NT2/D1 (cell line): ENCODE measurements around the gene ARPC5.

Experiments
- YY1 ChIP-seq: IDR thresholded peaks from 2 replicates; pipeline ENCODE4 v1.6.1; 2011; ENCODE audit not compliant: insufficient read length, insufficient read depth
- ZNF274 ChIP-seq: IDR thresholded peaks from 2 replicates; pipeline ENCODE4 v1.6.1; 2011; ENCODE audit warnings: mild to moderate bottlenecking, low read depth, low read length

DNA sequence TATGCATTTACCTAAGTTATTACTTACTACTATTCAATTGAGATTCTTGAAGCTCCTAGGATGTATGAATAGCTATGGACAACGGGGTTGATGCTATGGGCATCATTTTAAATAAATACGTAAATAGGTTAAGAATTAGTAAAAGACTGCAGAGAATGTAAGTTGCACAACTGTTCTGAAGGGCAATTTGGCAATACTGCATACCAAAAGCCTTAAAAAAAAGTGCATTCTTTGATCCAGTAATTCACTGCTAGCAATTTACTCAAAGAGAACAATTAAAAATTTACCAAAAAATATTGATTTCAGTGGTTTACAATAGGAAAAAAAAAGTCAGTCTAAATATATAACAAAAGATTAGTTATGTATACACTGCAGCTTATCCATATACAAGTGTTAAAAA, 3.5 kb downstream of the ARPC5 start:
- TF ChIP-seq YY1 (no peak), ZNF274 (no peak)
